ENCODE data around the gene SNPH.

Gene SNPH

GRCh38 chr20:1307571-1307971 lies 41.5 kb downstream of the SNPH start:
- no peak for DNase-seq

GRCh38 chr20:1308067-1308701 lies 42.1 kb downstream of the SNPH start:
- DNase-seq = no peak

- no peak for DNase-seq
Observed at GRCh38 chr20:1308702-1309095, 42.6 kb downstream of the SNPH start.

- no peak for DNase-seq
Observed at GRCh38 chr20:1309439-1309847, 43.3 kb downstream of the SNPH start.

GRCh38 chr20:1310071-1310470 lies 44.0 kb downstream of the SNPH start:
- DNase-seq = no peak

- no peak for DNase-seq
Observed at GRCh38 chr20:1310506-1311190, 44.6 kb downstream of the SNPH start.

- DNase-seq = no peak
Observed at GRCh38 chr20:1312308-1312707, 46.2 kb downstream of the SNPH start.

GRCh38 chr20:1312904-1313235 lies 46.8 kb downstream of the SNPH start:
- no peak for DNase-seq

GRCh38 chr20:1313236-1313964 lies 47.3 kb downstream of the SNPH start:
- peak; percentile 92 for DNase-seq

GRCh38 chr20:1315804-1316203 lies 49.7 kb downstream of the SNPH start:
- DNase-seq = no peak

- no peak for DNase-seq
Observed at GRCh38 chr20:1317545-1318255, 51.6 kb downstream of the SNPH start.

- DNase-seq = no peak
Observed at GRCh38 chr20:1319051-1319450, 53.0 kb downstream of the SNPH start.

- DNase-seq = no peak
Observed at GRCh38 chr20:1319462-1319861, 53.4 kb downstream of the SNPH start.

GRCh38 chr20:1320016-1320415 lies 53.9 kb downstream of the SNPH start:
- no peak for DNase-seq

GRCh38 chr20:1320902-1321653 lies 55.0 kb downstream of the SNPH start:
- DNase-seq = no peak

GRCh38 chr20:1321654-1321939 lies 55.5 kb downstream of the SNPH start:
- DNase-seq = no peak

- DNase-seq = no peak
Observed at GRCh38 chr20:1322511-1323245, 56.6 kb downstream of the SNPH start.

GRCh38 chr20:1323256-1323655 lies 57.2 kb downstream of the SNPH start:
- no peak for DNase-seq

GRCh38 chr20:1323830-1324597 lies 57.9 kb downstream of the SNPH start:
- DNase-seq = no peak

GRCh38 chr20:1324598-1325172 lies 58.6 kb downstream of the SNPH start:
- DNase-seq = no peak
